SK-N-SH (cell line): ENCODE results near the gene KCNJ10. TPM values are rescaled to one million over a fixed set of nuclear protein-coding genes. Genes with fewer than 3 reads are reported as not detected.

ENCODE experiments used
- CTCF ChIA-PET: fragments of 300-600, 350-600 bp; formaldehyde crosslinking; extraction: SDS; loops from one replicate; lab custom pipeline; 2021; lab: Yijun Ruan, JAX
- POLR2A ChIA-PET: fragments of 350-600 bp; sonication (Branson Sonifier 250); formaldehyde crosslinking; extraction: SDS; loops from one replicate; lab custom pipeline; 2020; ENCODE audit warnings: antibody characterized with exemption, inconsistent platforms; lab: Yijun Ruan, JAX
- DNase-seq: peaks from one replicate; pipeline ENCODE4 v3.0.0; 2012
- H2AFZ ChIP-seq: fragments of 200-600 bp; sonication (generic); 2 replicates; pipeline ENCODE4 v1.8.1; 2016; ENCODE audit warnings: antibody characterized with exemption, mild to moderate bottlenecking, low read depth
- H3F3A ChIP-seq: fragments of 200-600 bp; sonication (generic); replicated peaks from 2 replicates; pipeline ENCODE3; 2016; ENCODE audit warnings: antibody characterized with exemption, mild to moderate bottlenecking; ENCODE audit not compliant: insufficient read depth
- H3K27ac ChIP-seq, 2 experiments: fragments of 200-500 bp in 1 of 2; fragments of 200-600 bp in 1 of 2; sonication (Bioruptor generic) in 1 of 2; sonication (generic), shearing (Covaris generic) in 1 of 2; 2 replicates each; pipeline versions ENCODE4 v1.5.1 to v1.6.1; 2014 to 2016; ENCODE audit warnings: low read depth in 2 of 2, inconsistent platforms in 1 of 2, low read length in 1 of 2, mild to moderate bottlenecking in 1 of 2, mixed read lengths in 1 of 2
- H3K27me3 ChIP-seq: fragments of 200-600 bp; sonication (generic), shearing (Covaris generic); 2 replicates; pipeline ENCODE4 v1.6.1; 2016; ENCODE audit warnings: mixed run types; ENCODE audit not compliant: insufficient read depth
- H3K36me3 ChIP-seq, 2 experiments: fragments of 200-500 bp in 1 of 2; fragments of 200-600 bp in 1 of 2; sonication (Bioruptor generic) in 1 of 2; sonication (generic) in 1 of 2; replicated peaks in 1 of 2; 2 replicates each; pipeline versions ENCODE3 to v1.5.1; 2014 to 2016; ENCODE audit warnings: low read length in 1 of 2, mild to moderate bottlenecking in 1 of 2; ENCODE audit not compliant: insufficient read depth in 2 of 2, control insufficient read depth in 1 of 2
- H3K4me1 ChIP-seq, 2 experiments: fragments of 200-500 bp in 1 of 2; fragments of 200-600 bp in 1 of 2; sonication (Bioruptor generic) in 1 of 2; sonication (generic), shearing (Covaris generic) in 1 of 2; 2 replicates each; pipeline versions ENCODE4 v1.5.1 to v1.6.1; 2014 to 2016; ENCODE audit warnings: low read depth in 1 of 2, low read length in 1 of 2, mixed run types in 1 of 2; ENCODE audit not compliant: insufficient read depth in 2 of 2, control insufficient read depth in 1 of 2
- H3K4me2 ChIP-seq: fragments of 200-600 bp; sonication (generic), shearing (Covaris generic); 2 replicates; pipeline ENCODE4 v1.6.1; 2017; ENCODE audit warnings: mixed run types
- H3K4me3 ChIP-seq, 2 experiments: fragments of 200-500 bp in 1 of 2; fragments of 200-600 bp in 1 of 2; sonication (Bioruptor generic) in 1 of 2; sonication (generic), shearing (Covaris generic) in 1 of 2; 2 replicates each; pipeline versions ENCODE4 v1.5.1 to v1.8.1; 2014 to 2016; ENCODE audit warnings: low read depth in 2 of 2, inconsistent platforms in 1 of 2, low read length in 1 of 2, mild to moderate bottlenecking in 1 of 2, mixed read lengths in 1 of 2, moderate library complexity in 1 of 2
- H3K79me2 ChIP-seq: fragments of 200-600 bp; sonication (generic); 2 replicates; pipeline ENCODE4 v1.8.1; 2017; ENCODE audit warnings: mild to moderate bottlenecking; ENCODE audit not compliant: insufficient read depth
- H3K9ac ChIP-seq: fragments of 200-600 bp; sonication (generic); 2 replicates; pipeline ENCODE4 v1.6.1; 2017; ENCODE audit warnings: mixed run types
- H3K9me2 ChIP-seq: fragments of 200-600 bp; sonication (generic); 2 replicates; pipeline ENCODE4 v1.6.1; 2017; ENCODE audit warnings: mixed run types
- H3K9me3 ChIP-seq: fragments of 200-600 bp; sonication (generic); 2 replicates; pipeline ENCODE4 v1.6.1; 2017; ENCODE audit warnings: mixed run types, mild to moderate bottlenecking, moderate library complexity
- H4K20me1 ChIP-seq: fragments of 200-600 bp; sonication (generic); 2 replicates; pipeline ENCODE4 v1.6.1; 2017; ENCODE audit warnings: mild to moderate bottlenecking, mixed run types; ENCODE audit not compliant: insufficient read depth
- CHD2 ChIP-seq: fragments of 150-350 bp; IDR thresholded peaks from 2 replicates; pipeline ENCODE4 v1.6.1; 2018; ENCODE audit warnings: low read length; ENCODE audit not compliant: partially characterized antibody
- ELF1 ChIP-seq: IDR thresholded peaks from 2 replicates; pipeline ENCODE4 v1.4.0; 2012
- FOXJ3 ChIP-seq: sonication (generic); formaldehyde crosslinking; IDR thresholded peaks from 2 replicates; pipeline ENCODE4 v1.5.1; 2020; ENCODE audit warnings: mild to moderate bottlenecking, missing genetic modification reagents
- JUND ChIP-seq: IDR thresholded peaks from 2 replicates; pipeline ENCODE4 v1.4.0; 2012
- MEF2A ChIP-seq: IDR thresholded peaks from 2 replicates; pipeline ENCODE4 v1.4.0; 2012; ENCODE audit warnings: low read depth, borderline replicate concordance
- NFIC ChIP-seq: IDR thresholded peaks from 2 replicates; pipeline ENCODE4 v1.4.0; 2012; ENCODE audit warnings: borderline replicate concordance
- RAD21 ChIP-seq: IDR thresholded peaks from 2 replicates; pipeline ENCODE4 v1.6.1; 2012; ENCODE audit warnings: mild to moderate bottlenecking, low read length
- RXRA ChIP-seq: IDR thresholded peaks from 2 replicates; pipeline ENCODE4 v1.4.0; 2012; ENCODE audit warnings: low read depth, mild to moderate bottlenecking, borderline replicate concordance
- SIN3A ChIP-seq: IDR thresholded peaks from 2 replicates; pipeline ENCODE4 v1.6.1; 2012; ENCODE audit warnings: low read depth, mild to moderate bottlenecking, low read length, moderate library complexity, borderline replicate concordance
- SMC3 ChIP-seq: IDR thresholded peaks from 2 replicates; pipeline ENCODE4 v1.6.1; 2012; ENCODE audit warnings: low read depth, low read length, improper control_type of control experiment
- TEAD4 ChIP-seq: IDR thresholded peaks from 2 replicates; pipeline ENCODE4 v1.4.0; 2012; ENCODE audit warnings: mild to moderate bottlenecking, borderline replicate concordance; ENCODE audit not compliant: insufficient read depth
- YY1 ChIP-seq: IDR thresholded peaks from 2 replicates; pipeline ENCODE4 v1.4.0; 2012; ENCODE audit warnings: low read depth, mild to moderate bottlenecking
- WGBS: methylation state at CpG from one replicate; pipeline ENCODE4 v1.1.6; 2017; ENCODE audit warnings: low lambda C conversion rate; 5-methylcytosine and 5-hydroxymethylcytosine counted together
- polyA plus RNA-seq, 3 experiments: library from polyadenylated mRNA; depleted of rRNA; stranded (reverse); fragments of >200 nt; gene quantifications; 2 replicates each; pipeline ENCODE4 v1.2.3, GENCODE V29; 2012
- TF ChIP-seq, protein P1 (sequence below): IDR thresholded peaks from 2 replicates; pipeline ENCODE4 v1.6.1; 2012; ENCODE audit warnings: mild to moderate bottlenecking, low read depth, low read length, moderate library complexity
- TF ChIP-seq, protein P2 (sequence below): IDR thresholded peaks from 2 replicates; pipeline ENCODE4 v1.4.0; 2012; ENCODE audit warnings: low read depth, borderline replicate concordance
- TF ChIP-seq, protein P3 (sequence below): IDR thresholded peaks from 2 replicates; pipeline ENCODE4 v1.4.0; 2012; ENCODE audit warnings: low read depth, borderline replicate concordance
- TF ChIP-seq, protein P4 (sequence below): fragments of 150-350 bp; IDR thresholded peaks from 2 replicates; pipeline ENCODE4 v1.6.1; 2017; ENCODE audit warnings: antibody characterized with exemption, low read length, low read depth, borderline replicate concordance
- TF ChIP-seq, protein P5 (sequence below): IDR thresholded peaks from 2 replicates; pipeline ENCODE4 v1.4.0; 2012; ENCODE audit warnings: low read depth
- TF ChIP-seq, protein P6 (sequence below): fragments of 200-600 bp; sonication (generic); IDR thresholded peaks from 2 replicates; pipeline ENCODE4 v1.6.1; 2017; ENCODE audit warnings: antibody characterized with exemption, mild to moderate bottlenecking, moderate library complexity

The KCNJ10 gene
- polyA plus RNA-seq, 1 of the 3 experiments (the other 2 are of a cell fraction): not detected

DNA sequence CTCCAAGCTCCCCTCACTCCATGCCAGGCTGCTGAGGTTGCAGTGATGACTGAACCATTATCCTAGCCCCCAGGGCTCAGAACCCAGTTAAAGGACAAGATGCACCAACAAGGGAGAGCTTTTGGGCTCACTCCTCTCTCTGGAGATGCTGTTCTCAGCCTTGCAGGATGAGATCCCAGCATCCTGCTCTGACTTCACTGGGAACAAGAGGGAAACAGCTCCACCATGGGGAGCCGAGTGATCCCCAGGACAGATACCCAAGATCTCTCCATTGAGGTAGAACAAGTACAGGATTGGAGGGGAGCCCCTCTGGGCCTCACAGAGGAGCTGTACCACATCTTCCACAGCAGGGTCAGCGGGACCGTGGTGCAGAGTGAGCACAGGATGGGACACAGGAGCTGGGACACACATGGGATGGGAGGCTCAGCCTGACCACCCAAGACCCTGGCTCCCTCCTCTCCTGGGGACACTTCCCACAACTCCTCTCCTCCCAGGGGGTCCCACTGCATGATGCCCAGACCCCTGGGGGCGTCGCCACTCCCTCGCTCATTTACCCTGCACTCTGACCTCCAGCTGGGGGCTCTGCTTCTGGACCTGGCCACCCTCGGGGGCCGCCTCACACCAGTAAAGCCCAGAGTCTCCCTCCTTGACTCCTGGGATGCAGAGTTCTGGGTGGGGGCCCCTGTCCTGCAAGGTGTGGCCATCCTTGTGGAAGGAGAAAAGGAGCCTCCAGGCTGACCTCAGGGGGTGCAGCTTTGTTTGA, 97.3 kb downstream of the KCNJ10 start:
- no peak for TF ChIP-seq YY1
- TF ChIP-seq, protein P1, sequence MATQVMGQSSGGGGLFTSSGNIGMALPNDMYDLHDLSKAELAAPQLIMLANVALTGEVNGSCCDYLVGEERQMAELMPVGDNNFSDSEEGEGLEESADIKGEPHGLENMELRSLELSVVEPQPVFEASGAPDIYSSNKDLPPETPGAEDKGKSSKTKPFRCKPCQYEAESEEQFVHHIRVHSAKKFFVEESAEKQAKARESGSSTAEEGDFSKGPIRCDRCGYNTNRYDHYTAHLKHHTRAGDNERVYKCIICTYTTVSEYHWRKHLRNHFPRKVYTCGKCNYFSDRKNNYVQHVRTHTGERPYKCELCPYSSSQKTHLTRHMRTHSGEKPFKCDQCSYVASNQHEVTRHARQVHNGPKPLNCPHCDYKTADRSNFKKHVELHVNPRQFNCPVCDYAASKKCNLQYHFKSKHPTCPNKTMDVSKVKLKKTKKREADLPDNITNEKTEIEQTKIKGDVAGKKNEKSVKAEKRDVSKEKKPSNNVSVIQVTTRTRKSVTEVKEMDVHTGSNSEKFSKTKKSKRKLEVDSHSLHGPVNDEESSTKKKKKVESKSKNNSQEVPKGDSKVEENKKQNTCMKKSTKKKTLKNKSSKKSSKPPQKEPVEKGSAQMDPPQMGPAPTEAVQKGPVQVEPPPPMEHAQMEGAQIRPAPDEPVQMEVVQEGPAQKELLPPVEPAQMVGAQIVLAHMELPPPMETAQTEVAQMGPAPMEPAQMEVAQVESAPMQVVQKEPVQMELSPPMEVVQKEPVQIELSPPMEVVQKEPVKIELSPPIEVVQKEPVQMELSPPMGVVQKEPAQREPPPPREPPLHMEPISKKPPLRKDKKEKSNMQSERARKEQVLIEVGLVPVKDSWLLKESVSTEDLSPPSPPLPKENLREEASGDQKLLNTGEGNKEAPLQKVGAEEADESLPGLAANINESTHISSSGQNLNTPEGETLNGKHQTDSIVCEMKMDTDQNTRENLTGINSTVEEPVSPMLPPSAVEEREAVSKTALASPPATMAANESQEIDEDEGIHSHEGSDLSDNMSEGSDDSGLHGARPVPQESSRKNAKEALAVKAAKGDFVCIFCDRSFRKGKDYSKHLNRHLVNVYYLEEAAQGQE: no peak
- TF ChIP-seq SMC3: no peak
- TF ChIP-seq RXRA: no peak
- TF ChIP-seq MEF2A: no peak
- TF ChIP-seq, protein P2, sequence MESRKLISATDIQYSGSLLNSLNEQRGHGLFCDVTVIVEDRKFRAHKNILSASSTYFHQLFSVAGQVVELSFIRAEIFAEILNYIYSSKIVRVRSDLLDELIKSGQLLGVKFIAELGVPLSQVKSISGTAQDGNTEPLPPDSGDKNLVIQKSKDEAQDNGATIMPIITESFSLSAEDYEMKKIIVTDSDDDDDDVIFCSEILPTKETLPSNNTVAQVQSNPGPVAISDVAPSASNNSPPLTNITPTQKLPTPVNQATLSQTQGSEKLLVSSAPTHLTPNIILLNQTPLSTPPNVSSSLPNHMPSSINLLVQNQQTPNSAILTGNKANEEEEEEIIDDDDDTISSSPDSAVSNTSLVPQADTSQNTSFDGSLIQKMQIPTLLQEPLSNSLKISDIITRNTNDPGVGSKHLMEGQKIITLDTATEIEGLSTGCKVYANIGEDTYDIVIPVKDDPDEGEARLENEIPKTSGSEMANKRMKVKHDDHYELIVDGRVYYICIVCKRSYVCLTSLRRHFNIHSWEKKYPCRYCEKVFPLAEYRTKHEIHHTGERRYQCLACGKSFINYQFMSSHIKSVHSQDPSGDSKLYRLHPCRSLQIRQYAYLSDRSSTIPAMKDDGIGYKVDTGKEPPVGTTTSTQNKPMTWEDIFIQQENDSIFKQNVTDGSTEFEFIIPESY: no peak
- TF ChIP-seq SIN3A: no peak
- no peak for TF ChIP-seq CHD2
- no peak for TF ChIP-seq FOXJ3 (CRISPR knock-in tag)
- TF ChIP-seq JUND: no peak
- TF ChIP-seq, protein P3, sequence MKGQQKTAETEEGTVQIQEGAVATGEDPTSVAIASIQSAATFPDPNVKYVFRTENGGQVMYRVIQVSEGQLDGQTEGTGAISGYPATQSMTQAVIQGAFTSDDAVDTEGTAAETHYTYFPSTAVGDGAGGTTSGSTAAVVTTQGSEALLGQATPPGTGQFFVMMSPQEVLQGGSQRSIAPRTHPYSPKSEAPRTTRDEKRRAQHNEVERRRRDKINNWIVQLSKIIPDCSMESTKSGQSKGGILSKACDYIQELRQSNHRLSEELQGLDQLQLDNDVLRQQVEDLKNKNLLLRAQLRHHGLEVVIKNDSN: no peak
- TF ChIP-seq, protein P4, sequence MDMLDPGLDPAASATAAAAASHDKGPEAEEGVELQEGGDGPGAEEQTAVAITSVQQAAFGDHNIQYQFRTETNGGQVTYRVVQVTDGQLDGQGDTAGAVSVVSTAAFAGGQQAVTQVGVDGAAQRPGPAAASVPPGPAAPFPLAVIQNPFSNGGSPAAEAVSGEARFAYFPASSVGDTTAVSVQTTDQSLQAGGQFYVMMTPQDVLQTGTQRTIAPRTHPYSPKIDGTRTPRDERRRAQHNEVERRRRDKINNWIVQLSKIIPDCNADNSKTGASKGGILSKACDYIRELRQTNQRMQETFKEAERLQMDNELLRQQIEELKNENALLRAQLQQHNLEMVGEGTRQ: no peak
- TF ChIP-seq, protein P5, sequence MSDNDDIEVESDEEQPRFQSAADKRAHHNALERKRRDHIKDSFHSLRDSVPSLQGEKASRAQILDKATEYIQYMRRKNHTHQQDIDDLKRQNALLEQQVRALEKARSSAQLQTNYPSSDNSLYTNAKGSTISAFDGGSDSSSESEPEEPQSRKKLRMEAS: no peak
- no peak for TF ChIP-seq TEAD4
- no peak for TF ChIP-seq RAD21
- TF ChIP-seq, protein P6, sequence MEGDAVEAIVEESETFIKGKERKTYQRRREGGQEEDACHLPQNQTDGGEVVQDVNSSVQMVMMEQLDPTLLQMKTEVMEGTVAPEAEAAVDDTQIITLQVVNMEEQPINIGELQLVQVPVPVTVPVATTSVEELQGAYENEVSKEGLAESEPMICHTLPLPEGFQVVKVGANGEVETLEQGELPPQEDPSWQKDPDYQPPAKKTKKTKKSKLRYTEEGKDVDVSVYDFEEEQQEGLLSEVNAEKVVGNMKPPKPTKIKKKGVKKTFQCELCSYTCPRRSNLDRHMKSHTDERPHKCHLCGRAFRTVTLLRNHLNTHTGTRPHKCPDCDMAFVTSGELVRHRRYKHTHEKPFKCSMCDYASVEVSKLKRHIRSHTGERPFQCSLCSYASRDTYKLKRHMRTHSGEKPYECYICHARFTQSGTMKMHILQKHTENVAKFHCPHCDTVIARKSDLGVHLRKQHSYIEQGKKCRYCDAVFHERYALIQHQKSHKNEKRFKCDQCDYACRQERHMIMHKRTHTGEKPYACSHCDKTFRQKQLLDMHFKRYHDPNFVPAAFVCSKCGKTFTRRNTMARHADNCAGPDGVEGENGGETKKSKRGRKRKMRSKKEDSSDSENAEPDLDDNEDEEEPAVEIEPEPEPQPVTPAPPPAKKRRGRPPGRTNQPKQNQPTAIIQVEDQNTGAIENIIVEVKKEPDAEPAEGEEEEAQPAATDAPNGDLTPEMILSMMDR: no peak
- TF ChIP-seq ELF1: no peak
- no peak for TF ChIP-seq NFIC
- TF ChIP-seq, all 33 proteins: peak for 0
- Histone ChIP-seq H3K9ac (no peak overlapping the region), H3K4me2 (no peak overlapping the region), H3K9me2 (no peaks in the 10 kb centered on the region), H3K9me3 (no peaks in the 10 kb centered on the region), H3K27me3 (peaks cover 33% of the 10 kb centered on the region; the same call in 1 of the 2 replicates), H3K36me3 (no peaks in the 10 kb centered on the region), H3K4me1 (no peaks in the 10 kb centered on the region), H3K27ac (no peak overlapping the region), H3K4me3 (no peak overlapping the region), H3K79me2 (no peaks in the 10 kb centered on the region), H3F3A (no peaks in the 10 kb centered on the region), H2AFZ (no peak overlapping the region), H4K20me1 (no peaks in the 10 kb centered on the region)
- WGBS: 39% methylated on average over 5 of the region's 8 CpGs
- DNase-seq: no peak
- POLR2A ChIA-PET: no interaction called here
- CTCF ChIA-PET: interaction anchor here (0.8 to 2.6 kb wide), 7 partner anchors 11 to 551 kb away, joined by 3 to 9 read pairs (median 3); no protein-coding TSS in a partner anchor
